Pons (tissue), 1 donor: ENCODE results near the gene DUSP2.
A peak's percentile ranks its signal among the peaks of the same experiment; 100 is the strongest.

Experiments
- DNase-seq: peaks from one replicate; pipeline ENCODE4 v3.0.0-alpha.2; 2016; ENCODE audit warnings: low spot score

Gene DUSP2

GRCh38 chr2:96131152-96131812, 14.0 kb downstream of the DUSP2 start:
- DNase-seq = no peak

GRCh38 chr2:96130483-96130882, 14.8 kb downstream of the DUSP2 start:
- no peak for DNase-seq

DNA sequence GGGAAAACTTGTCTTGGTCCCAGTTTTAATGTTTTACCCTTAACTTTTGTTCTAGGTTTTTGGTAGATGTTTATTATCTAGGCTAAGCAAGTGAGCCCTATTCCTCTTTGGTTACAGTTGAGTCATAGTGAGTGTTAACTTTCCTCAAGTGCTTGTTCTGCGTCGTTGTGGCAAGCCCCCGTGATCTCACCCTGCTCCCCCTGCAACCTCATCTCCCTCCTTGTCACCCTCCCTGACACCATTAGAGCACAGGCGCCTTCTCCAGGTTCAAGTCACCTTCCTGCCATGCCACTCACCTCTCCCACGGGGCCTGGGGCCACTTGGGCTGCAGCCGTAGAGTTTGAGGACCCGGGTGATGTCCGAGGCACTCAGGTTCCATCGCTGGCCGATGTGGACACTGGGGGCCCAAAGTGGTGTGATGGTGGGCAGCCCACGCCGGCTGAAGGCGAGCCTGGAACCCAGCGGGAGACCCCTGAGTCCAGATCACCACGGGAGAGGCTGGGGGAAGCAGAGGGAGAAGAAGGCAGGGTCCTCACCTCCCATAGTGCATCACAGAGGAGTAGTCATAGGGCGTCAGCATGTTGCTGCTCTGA, 15.6 kb downstream of the DUSP2 start:
- no peak for DNase-seq

- DNase-seq = no peak
Measured at GRCh38 chr2:96128456-96128855, 16.8 kb downstream of the DUSP2 start.

GRCh38 chr2:96124406-96125265, 20.6 kb downstream of the DUSP2 start:
- no peak for DNase-seq

- no peak for DNase-seq
Measured at GRCh38 chr2:96123936-96124335, 21.3 kb downstream of the DUSP2 start.

- no peak for DNase-seq
Measured at GRCh38 chr2:96123290-96123689, 21.9 kb downstream of the DUSP2 start.

- DNase-seq = no peak
Measured at GRCh38 chr2:96122391-96122790, 22.8 kb downstream of the DUSP2 start.

- DNase-seq = no peak
Measured at GRCh38 chr2:96121414-96121813, 23.8 kb downstream of the DUSP2 start.

- DNase-seq = no peak
Measured at GRCh38 chr2:96120991-96121390, 24.2 kb downstream of the DUSP2 start.

DNA sequence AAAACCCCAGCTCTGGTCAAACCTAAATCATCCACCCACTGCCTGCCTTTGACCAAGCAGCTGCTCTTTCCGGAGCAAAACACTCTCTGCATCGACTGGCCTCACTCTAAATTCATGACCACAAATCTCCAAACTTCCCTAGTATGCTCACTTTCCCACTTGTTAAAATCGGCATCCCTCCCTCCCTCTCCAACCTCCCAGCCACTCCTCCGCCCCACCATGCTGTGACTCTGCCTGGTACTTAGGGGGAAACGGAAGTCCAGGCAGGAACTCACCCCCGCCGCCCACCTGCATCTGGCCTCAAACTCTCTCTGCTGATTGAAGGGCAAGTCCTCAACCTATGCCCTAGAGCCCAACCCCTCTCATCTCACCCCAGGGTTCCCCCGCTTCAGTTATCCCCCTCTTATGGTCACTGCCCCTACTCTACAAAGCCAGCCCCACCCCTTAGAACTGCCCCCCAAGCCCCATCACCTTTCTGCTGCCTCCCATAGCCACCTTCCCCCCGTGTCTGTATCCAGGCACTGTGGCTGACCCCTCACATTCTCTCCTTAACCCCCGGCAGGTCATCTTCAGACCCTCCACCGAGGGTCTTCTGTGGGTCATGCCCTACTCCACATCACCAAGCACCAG, 25.0 kb downstream of the DUSP2 start:
- DNase-seq = no peak

- DNase-seq = no peak
Measured at GRCh38 chr2:96119389-96119751, 25.9 kb downstream of the DUSP2 start.

- no peak for DNase-seq
Measured at GRCh38 chr2:96118698-96119388, 26.4 kb downstream of the DUSP2 start.

- DNase-seq = no peak
Measured at GRCh38 chr2:96117701-96118588, 27.3 kb downstream of the DUSP2 start.

DNA sequence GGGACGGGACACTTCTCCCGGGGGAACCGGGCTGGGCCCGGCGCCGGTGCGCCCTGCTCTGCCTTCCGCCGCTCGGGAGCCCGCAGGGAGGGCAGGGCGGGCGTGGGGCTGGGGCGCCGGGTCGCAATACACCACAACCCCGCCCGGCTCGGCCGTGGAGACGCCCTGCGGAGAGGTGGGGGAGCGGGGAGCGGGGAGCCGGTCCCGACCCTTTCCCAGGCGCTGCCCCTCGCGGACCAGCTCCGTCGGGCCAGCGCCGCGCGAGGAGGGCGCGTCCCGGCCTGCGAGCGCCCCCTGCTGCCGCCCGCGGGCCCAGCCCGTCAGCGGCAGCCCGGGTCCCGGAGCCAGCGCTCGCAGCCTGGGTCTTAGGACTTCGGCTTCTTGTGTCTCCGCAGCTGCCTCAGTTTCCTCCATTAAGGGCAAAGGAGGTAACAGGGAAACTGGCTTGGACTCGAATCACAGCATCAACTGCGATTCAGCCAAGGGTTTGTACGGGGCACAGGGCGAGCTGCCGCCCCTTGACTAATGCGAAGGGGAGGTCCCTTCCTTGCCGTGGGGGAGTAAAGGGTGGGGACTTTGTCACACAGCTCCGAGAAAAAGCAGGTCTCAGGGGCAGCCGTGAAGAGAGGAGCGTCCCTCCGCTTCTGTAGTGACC, 28.2 kb downstream of the DUSP2 start:
- DNase-seq = peak; percentile 15

DNA sequence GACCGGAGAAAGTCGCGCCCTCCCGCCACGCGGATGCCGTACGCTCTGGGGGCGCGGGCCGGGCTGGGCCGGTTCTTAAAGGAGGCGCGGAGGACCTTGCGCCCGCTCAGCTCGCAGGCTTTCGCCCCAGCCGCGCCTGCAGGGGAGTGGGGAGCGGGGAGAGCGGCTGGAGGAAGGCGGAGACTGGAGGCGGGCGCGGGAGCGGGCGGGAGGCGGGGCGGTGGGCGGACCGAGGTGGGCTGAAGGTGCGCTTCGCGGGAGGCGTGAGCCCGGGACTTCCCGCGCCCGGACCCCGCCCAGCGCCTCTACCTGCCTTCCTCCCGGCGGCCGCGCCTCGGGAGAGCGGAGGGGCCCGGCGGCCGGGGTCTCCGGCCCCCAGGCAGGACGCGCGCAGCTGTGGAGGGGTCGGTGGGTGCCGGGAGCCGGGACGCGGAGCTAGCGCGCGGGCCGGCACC, 28.8 kb downstream of the DUSP2 start, which contains the start of gene ADRA2B:
ADRA2B (minus strand) TSS at position 148 of the 455 bp plus-strand sequence. CDS start 422 bp downstream, outside the sequence.
- no peak for DNase-seq

- DNase-seq = no peak
Measured at GRCh38 chr2:96115631-96116423, 29.4 kb downstream of the DUSP2 start.

DNA sequence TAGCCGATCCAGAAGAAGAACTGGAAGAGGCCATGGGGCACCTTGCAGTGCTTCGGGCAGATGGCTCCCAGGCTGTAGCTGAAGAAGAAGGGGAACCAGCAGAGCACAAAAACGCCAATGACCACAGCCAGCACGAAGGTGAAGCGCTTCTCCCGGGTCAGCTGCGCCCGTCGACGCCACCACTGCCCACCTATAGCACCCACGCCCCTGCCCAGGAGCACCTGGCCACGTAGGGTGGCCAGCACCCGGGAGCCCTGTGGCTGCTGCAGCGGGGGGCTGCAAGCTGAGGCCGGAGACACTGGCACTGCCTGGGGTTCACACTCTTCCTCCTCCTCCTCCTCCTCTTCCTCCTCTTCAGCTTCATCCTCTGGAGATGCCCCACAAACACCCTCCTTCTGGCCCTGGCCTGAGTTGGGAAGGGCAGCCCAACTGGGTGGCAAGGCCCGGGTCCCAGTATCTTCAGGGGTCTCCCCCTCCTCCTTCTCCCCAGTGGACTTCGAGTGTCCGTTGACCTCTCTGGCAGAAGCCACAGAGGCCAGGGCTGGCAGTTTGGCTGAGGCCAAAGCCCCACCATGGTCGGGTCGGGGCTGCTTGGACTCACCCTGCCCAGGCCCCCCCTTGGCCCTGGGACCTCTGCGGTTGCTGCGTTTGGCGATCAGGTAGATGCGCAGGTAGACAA, 30.2 kb downstream of the DUSP2 start:
- no peak for DNase-seq

DNA sequence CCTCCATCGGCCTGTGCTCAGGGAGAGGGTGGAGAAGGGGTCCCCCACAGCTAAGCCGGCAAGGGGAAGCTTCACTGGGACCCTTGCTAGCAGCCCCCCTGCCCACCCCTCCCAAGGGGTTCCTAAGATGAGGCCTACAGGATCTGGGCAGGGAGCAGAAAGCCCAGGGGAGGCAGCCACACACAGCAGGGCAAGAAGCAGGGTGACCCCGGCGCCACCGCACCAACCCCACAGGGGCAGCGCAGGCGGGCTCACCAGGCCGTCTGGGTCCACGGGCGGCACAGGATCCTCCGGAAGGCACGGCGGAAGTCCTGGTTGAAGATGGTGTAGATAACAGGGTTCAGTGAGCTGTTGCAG, 30.7 kb downstream of the DUSP2 start:
- no peak for DNase-seq
